Suppressor macrophage treated with lipopolysaccharide for 1 hour (primary cell): ENCODE measurements around the gene BRSK2.
A peak's percentile ranks its signal among the peaks of the same experiment; 100 is the strongest.

Experiments
- DNase-seq, 3 donors: peaks; one replicate each; pipeline ENCODE4 v3.0.0-alpha.2; 2020 to 2022

BRSK2 gene

DNA sequence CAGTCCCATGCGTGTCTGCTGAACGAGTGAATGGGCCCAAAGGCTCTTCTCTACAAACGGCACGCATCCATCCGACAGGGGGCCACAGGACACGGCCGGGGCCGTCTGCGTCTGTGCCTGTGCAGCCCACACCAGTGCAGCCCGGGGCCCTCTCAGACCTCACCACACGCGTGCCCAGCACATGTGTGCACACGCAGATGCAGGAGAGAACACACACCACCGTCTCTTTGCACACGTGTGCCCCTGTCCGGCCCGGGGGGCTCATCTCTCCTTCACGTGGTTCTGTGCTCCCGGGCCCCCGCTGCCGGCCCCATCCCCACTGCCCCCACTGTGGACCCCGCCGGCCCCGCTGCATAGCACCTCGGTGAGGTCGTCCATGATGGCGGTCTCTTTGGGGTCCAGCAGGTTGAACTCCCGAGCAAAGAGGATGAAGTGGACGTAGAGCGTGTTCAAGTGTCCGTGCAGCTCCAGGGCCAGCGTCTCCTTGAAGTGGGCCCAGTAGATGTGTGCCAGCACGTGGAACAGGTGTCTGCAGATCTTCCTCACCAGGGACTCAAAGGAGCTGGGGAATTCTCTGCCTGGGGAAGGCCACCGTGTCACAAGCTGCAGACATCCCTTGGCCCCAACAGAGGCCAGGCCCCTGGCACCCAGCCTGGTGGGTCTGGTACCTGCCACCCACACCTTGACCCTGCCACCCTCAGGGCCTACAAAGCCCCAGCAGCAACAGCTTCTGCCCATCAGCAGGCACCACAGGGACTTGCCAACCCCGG lies 80.4 kb downstream of the BRSK2 start:
- no peak for DNase-seq

DNA sequence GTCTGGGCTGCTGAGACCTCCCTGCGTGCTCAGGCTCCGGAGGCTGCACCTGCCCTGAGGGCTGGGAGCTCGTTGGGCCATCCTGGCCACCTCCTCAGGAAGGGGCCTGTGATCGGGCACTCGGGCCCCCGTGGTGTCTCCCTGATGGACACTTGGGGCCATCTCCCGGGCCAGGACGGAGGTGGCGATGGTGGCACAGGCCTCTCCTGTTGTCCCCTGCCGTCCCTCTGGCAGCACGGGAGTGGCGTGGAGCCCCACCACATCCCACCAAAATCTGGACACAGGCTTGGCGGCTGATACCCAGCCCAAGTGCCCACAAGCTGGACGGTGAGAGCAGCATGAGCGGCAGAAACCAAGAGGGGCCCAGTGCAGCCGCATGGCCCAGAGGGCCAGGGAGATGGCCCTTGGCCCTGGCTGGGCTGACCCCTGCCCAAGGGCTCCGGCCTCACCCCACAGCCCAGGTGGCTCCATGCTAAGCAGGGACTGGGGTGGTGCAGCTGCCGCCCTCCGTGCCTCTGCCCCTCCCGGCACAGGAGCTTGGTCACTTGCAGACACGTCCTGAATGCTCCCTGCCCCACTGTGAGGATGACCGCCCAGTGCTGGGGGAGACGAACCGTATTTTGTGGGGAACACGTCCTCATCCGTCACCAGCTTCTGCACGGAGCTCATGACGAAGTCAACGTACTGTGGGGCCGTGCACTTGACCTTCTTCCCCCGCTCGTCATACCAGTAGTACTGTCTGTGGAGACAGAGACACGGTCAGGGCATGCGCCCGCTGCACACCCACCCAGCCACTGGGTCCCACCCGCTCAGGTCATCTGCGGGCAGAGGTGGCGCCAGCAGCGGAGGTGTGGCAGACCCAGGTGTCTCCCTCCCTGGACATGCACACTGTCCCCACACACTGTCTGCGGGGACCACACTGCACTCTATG lies 81.2 kb downstream of the BRSK2 start:
- DNase-seq: no peak

DNA sequence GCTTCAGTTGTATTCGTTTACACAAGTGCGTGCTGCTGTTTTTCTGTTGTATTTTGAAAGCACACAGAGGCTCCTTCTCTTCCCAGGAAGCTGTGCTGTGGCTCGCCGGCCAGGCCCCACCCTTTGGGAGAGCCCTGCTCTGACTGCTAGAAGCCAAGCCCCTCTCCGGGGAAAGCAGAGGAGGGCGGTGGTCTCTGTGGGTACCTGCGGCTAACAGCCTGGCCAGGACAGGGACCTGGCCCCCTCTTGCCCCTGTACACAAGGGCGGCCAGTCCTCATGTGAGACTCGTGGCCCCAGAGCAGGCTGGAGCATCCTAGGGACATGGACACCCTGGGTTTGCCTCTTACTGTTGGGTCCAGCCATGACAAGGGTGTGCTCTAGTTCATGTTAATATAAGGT lies 82.0 kb downstream of the BRSK2 start:
- DNase-seq: no peak

GRCh38 chr11:1472180-1473005 lies 82.7 kb downstream of the BRSK2 start:
- no peak for DNase-seq

GRCh38 chr11:1473011-1473628 lies 83.4 kb downstream of the BRSK2 start:
- DNase-seq: no peak

GRCh38 chr11:1473786-1474185 lies 84.1 kb downstream of the BRSK2 start:
- no peak for DNase-seq

DNA sequence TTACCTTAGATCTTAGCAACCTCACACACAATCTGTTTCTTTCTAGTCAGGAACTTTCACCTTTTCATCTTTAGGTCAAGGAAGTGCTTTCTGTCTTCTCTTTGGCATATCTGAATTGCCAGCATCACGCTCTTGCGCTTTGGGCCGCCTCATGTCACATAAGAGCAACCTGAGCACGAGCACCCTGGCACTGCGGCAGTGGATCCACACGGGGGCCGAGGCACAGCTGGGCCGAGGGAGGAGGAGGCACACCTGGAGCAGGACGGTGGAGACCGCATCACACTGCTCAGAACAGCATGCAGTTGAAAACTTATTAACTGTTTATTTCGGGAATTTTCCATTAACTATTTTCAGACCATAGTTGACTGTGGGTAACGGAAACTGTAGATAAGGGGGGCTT lies 86.1 kb downstream of the BRSK2 start:
- no peak for DNase-seq

DNA sequence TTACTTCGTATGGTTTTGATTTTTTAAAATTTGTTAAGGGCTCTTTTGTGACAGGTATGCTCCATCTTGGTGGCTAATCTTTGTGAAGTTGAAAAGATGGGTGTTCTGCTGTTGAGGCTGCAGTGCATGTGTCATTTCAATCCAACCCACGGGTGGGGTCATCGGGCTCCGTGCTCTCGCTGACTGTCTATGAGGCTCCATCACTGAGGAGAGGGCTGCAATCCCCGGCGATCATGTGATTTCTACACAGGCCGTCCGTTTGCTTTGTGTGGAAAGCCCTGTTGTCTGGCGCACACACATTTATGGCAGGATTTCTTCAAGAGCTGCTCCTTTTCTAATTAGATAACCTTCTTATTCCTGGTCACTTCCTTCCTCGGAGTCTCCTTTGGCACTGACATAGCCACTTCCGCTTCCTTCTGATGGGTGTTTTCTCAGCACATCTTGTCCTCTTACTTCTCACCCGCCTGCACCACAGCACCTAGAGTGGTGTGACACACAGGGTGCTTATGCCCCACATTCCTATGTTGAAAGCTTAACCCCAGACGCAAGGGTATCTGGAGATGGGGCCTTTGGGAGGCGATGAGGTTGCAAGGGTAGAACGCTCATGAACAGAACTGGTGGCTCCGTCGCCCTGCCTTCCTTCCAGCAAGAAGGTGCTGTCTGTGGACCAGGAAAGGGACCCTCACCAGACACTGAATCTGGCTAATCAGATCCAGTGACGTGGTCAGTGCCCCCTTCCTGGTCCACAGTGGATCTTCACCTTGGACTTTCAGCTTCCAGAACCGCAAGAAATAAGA lies 87.4 kb downstream of the BRSK2 start:
- DNase-seq: no peak

- no peak for DNase-seq
These were observed 88.3 kb downstream of the BRSK2 start for GRCh38 chr11:1478011-1478410.

DNA sequence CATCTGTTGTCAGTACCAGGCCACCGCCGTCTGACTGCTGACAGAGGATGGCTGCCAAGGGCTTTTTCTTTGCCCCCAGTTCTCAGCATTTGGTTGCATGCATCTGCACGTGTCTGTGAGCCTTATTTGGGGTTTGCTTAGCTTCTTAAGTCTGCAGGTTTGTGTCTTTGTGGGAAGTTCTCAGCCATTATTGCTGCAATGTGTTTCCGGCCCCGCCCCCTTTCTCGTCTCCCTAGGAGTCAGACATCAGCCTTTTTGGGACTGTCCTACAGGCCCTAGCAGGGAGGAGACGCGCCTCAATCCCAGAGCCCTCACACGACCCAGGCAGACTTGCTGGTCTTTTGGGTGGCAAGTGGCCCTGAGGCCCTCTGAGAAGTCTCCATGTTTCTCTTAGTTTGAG lies 88.8 kb downstream of the BRSK2 start:
- peak; percentile 56 to 73 (median 61) for DNase-seq

- DNase-seq: no peak
These were observed 89.4 kb downstream of the BRSK2 start for GRCh38 chr11:1479006-1479677.

- DNase-seq: no peak
These were observed 90.0 kb downstream of the BRSK2 start for GRCh38 chr11:1479678-1480118.

DNA sequence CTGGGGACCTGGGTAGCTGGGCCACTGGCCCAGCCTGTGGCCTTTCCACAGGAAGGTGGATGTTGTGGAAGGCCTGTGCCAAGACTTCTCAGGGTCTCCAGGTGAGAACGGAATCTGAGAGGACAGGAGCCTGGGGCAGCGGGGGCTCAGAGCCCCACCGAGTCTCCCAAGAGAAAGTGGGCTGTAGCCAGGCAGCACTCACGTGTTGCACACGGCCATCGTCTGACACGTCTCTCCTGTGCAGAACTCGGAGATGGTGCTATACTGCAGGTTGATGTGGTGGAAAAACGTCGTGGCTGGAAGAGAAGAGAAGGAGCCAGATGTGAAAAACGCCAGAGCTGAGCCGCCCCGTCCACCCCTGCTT lies 90.4 kb downstream of the BRSK2 start:
- no peak for DNase-seq

GRCh38 chr11:1480555-1481482 lies 91.1 kb downstream of the BRSK2 start:
- DNase-seq: no peak

DNA sequence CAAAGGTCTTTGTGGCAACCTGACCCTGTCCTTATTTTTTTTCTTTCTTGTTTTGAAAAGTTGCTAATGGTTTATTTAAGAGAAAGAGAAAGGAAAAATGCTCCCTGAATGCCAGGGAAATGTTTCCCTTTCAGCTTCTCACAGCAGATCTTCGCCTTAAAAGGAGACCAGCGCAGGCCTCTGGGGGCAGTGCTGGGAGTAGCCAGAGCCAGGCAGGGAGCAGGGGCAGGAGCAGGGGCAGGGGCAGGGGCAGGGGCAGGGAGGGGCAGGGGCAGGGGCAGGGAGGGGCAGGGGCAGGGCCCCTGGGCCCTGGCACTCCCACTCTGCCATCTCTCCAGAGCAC lies 91.7 kb downstream of the BRSK2 start:
- DNase-seq: no peak

DNA sequence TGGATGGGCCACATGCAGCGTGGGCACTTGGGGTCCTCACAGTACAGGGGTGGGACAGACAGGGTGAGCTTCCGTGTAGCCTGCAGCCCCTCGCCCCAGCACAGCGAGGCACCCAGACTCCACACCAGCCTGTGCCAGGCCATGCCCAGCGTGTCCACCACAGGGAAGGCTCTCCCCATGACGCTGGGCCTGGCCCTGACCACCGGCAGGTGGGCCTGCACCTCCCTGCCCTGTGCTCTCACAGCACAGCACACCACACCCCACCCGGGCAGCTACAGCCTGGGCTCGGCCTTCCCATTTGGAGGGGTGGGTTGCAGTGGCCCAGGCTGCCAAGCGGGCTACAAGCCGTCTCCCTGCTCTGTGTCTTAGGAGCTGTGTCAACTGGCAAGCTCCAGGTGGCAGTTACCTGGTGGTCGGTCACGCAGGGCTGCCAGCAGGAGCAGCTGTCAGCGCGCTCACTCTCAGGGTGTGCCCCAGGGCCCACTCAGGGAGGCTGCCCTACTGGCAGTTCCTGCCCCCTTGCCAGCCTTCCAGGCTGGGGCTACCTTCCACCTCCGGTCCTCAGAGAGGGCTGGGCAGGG lies 92.2 kb downstream of the BRSK2 start:
- DNase-seq: no peak

GRCh38 chr11:1482581-1483444 lies 93.1 kb downstream of the BRSK2 start:
- peak in 2 of 3 donors; percentile 30 to 41 for DNase-seq

GRCh38 chr11:1483445-1483961 lies 93.8 kb downstream of the BRSK2 start:
- DNase-seq: no peak
